OCI-LY7 (cell line): ENCODE measurements around the gene MAP2K5.

Source experiments
- EZH2phosphoT487 ChIP-seq: fragments of 200-600 bp; sonication (generic); IDR thresholded peaks from 2 replicates; pipeline ENCODE4 v1.6.1; 2018; ENCODE audit warnings: low read depth, borderline replicate concordance, mild to moderate bottlenecking, mixed run types, antibody characterized with exemption, low read length, moderate library complexity, mixed read lengths
- TF ChIP-seq, protein P1 (sequence below): fragments of 200-600 bp; sonication (generic); conservative IDR thresholded peaks from 2 replicates; pipeline ENCODE4 v1.5.1; 2014; ENCODE audit warnings: mild to moderate bottlenecking, antibody characterized with exemption, low read length, moderate library complexity, mixed read lengths

- TF ChIP-seq, protein P1, sequence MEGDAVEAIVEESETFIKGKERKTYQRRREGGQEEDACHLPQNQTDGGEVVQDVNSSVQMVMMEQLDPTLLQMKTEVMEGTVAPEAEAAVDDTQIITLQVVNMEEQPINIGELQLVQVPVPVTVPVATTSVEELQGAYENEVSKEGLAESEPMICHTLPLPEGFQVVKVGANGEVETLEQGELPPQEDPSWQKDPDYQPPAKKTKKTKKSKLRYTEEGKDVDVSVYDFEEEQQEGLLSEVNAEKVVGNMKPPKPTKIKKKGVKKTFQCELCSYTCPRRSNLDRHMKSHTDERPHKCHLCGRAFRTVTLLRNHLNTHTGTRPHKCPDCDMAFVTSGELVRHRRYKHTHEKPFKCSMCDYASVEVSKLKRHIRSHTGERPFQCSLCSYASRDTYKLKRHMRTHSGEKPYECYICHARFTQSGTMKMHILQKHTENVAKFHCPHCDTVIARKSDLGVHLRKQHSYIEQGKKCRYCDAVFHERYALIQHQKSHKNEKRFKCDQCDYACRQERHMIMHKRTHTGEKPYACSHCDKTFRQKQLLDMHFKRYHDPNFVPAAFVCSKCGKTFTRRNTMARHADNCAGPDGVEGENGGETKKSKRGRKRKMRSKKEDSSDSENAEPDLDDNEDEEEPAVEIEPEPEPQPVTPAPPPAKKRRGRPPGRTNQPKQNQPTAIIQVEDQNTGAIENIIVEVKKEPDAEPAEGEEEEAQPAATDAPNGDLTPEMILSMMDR, result no peak
- no peak for TF ChIP-seq EZH2phosphoT487
These were observed 279.4 kb downstream of the MAP2K5 start for GRCh38 chr15:67821784-67822440.
